ENCODE results near the gene F5. TPM values are rescaled to one million over a fixed set of nuclear protein-coding genes. Genes with fewer than 3 reads are reported as not detected.

F5 gene
- total and polyA plus RNA-seq, 2 of the 13 experiments (the other 11 are each of a cell fraction or from before 2014, with no cell fraction given), result 38.3 to 64.0 TPM

DNA sequence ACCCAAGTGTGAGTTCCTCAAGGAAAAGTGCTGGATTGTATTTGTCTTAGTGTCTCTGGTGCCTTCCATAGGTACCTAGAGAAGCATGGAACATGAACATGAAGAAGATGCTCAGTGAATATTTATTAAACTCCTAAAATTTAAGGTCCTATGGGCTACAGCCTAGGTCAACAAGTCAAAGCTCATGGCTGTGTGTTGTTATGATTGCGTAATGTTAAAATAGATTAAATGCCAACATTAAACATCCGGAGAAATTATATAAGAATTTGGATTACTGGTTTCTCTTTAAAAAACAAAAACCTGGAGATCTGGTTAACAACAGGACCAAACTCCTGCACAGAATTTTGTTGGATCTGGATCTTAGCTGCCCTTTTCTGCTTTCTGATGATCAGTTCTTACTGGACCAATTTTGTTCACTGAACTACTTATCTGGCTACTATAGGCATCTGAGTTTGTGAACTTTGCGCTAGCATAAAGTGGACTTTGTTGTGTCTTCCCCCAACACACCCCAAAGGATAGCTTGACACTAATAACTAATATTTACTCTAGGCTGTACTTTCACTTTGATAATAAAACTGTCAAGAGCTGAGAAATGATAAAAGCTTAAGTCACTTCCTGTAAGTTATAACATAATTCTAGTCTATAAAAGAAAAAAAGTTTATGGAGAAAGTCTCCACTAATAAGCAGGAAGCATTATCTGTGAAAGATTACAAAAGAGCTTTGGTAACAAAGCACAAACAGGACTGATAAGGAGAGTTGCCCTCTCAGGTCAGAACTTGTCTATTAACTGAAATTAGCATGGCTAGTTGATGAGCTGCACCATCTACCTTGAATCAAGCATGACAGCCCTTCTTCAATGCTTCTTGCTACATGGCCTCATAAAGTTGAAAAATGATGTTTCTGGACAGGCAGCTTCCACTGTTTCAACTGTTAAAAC lies 20.7 kb downstream of the F5 start (continued):
- TF ChIP-seq TCF7 (IDR thresholded peaks at IDR 0.05; ENCODE audit: low read depth), result no peak
- no peak for TF ChIP-seq ATF2 (CRISPR knock-in tag; IDR thresholded peaks at IDR 0.05)
- no peak for TF ChIP-seq NFKBIZ (CRISPR knock-in tag; IDR thresholded peaks at IDR 0.05)
- TF ChIP-seq ATF1 (CRISPR knock-in tag; IDR thresholded peaks at IDR 0.05), result no peak
- TF ChIP-seq ASH2L (IDR thresholded peaks at IDR 0.05; ENCODE audit: insufficient read length, low read depth, low read length), result peak; percentile 21
- TF ChIP-seq ZNF12 (CRISPR knock-in tag; IDR thresholded peaks at IDR 0.05), result no peak
- TF ChIP-seq ZNF878 (CRISPR knock-in tag; IDR thresholded peaks at IDR 0.05), result peak; percentile 51; the same call in 1 of the 2 replicates
- no peak for TF ChIP-seq TBX3 (IDR thresholded peaks at IDR 0.05; ENCODE audit: borderline replicate concordance)
- no peak for TF ChIP-seq KAT2B (IDR thresholded peaks at IDR 0.05; ENCODE audit: borderline replicate concordance, low read depth, low read length)
- TF ChIP-seq ZNF782 (CRISPR knock-in tag; IDR thresholded peaks at IDR 0.05; ENCODE audit: borderline replicate concordance), result no peak
- no peak for TF ChIP-seq TSC22D2 (CRISPR knock-in tag; IDR thresholded peaks at IDR 0.05; ENCODE audit: borderline replicate concordance)
- TF ChIP-seq HHEX (CRISPR knock-in tag; IDR thresholded peaks at IDR 0.05), result no peak
- TF ChIP-seq FOXK2 (IDR thresholded peaks at IDR 0.05), result no peak
- TF ChIP-seq CHD4 (IDR thresholded peaks at IDR 0.05; ENCODE audit: borderline replicate concordance, low read length), result no peak
- TF ChIP-seq, protein P1, sequence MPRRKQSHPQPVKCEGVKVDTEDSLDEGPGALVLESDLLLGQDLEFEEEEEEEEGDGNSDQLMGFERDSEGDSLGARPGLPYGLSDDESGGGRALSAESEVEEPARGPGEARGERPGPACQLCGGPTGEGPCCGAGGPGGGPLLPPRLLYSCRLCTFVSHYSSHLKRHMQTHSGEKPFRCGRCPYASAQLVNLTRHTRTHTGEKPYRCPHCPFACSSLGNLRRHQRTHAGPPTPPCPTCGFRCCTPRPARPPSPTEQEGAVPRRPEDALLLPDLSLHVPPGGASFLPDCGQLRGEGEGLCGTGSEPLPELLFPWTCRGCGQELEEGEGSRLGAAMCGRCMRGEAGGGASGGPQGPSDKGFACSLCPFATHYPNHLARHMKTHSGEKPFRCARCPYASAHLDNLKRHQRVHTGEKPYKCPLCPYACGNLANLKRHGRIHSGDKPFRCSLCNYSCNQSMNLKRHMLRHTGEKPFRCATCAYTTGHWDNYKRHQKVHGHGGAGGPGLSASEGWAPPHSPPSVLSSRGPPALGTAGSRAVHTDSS (CRISPR knock-in tag; conservative IDR thresholded peaks at IDR 0.05), result no peak

Data from HepG2 (cell line).